Endothelial cell of umbilical vein (primary cell): ENCODE measurements around the gene HTRA3. TPM values are rescaled to one million over a fixed set of nuclear protein-coding genes. Genes with fewer than 3 reads are reported as not detected.

ENCODE experiments used
- BruUV-seq: library from RNA; stranded (reverse); fragments of 400-500 nt; replicated peaks from 2 replicates; lab custom pipeline; 2021; lab: Mats Ljungman, UMichigan
- CTCF ChIA-PET: fragments of 300-600, 350-600 bp; sonication (Branson Sonifier 250); formaldehyde crosslinking; loops from one replicate; lab custom pipeline; 2021; ENCODE audit warnings: antibody characterized with exemption, inconsistent platforms; lab: Charles Lee
- POLR2A ChIA-PET: fragments of 300-600, 350-600 bp; sonication (Branson Sonifier 250); formaldehyde crosslinking; loops from one replicate; lab custom pipeline; 2021; ENCODE audit warnings: antibody characterized with exemption, inconsistent platforms; lab: Charles Lee
- DNase-seq: peaks from one replicate; pipeline ENCODE4 v3.0.0-alpha.2; 2011; ENCODE audit warnings: low read depth, low spot score
- FAIRE-seq: peaks from 2 replicates; lab custom pipeline; 2011; peaks lifted over from hg19 to GRCh38; lab: Jason Lieb, UNC
- H2AFZ ChIP-seq: 2 replicates; pipeline ENCODE4 v1.6.0; 2012; ENCODE audit warnings: low read depth, low read length, control low read depth, inconsistent platforms
- H3K27ac ChIP-seq: 2 replicates; pipeline ENCODE4 v1.5.1; 2011; ENCODE audit warnings: low read depth, mild to moderate bottlenecking, control low read depth, low read length, moderate library complexity; ENCODE audit not compliant: insufficient read depth
- H3K27me3 ChIP-seq, 2 experiments: 2 replicates each; pipeline versions ENCODE4 v1.6.0 to v1.6.1; 2011; ENCODE audit warnings: low read length in 2 of 2, mixed read lengths in 1 of 2; ENCODE audit not compliant: control insufficient read depth in 2 of 2, insufficient read depth in 2 of 2
- H3K36me3 ChIP-seq, 2 experiments: 2 replicates in 1 of 2; 3 replicates in 1 of 2; pipeline ENCODE4 v1.5.1; 2011; ENCODE audit warnings: low read length in 2 of 2, mild to moderate bottlenecking in 1 of 2, moderate library complexity in 1 of 2; ENCODE audit not compliant: control insufficient read depth in 2 of 2, insufficient read depth in 2 of 2; ENCODE audit errors: extremely low read depth in 1 of 2
- H3K4me1 ChIP-seq: 3 replicates; pipeline ENCODE4 v1.5.1; 2011; ENCODE audit warnings: mild to moderate bottlenecking, low read length; ENCODE audit not compliant: control insufficient read depth, insufficient read depth; ENCODE audit errors: extremely low read depth
- H3K4me2 ChIP-seq: 2 replicates; pipeline ENCODE4 v1.6.1; 2011; ENCODE audit warnings: low read length, control low read depth, mixed read lengths; ENCODE audit not compliant: insufficient read depth
- H3K4me3 ChIP-seq, 3 experiments: fragments of 200-600 bp in 1 of 3; sonication (generic), shearing (Covaris generic) in 1 of 3; replicated peaks in 1 of 3; 2 replicates each; pipeline ENCODE4 v1.5.1; 2011 to 2016; ENCODE audit warnings: control low read depth in 3 of 3, low read length in 3 of 3, mild to moderate bottlenecking in 2 of 3, inconsistent platforms in 1 of 3, low read depth in 1 of 3, moderate library complexity in 1 of 3; ENCODE audit not compliant: insufficient read depth in 1 of 3
- H3K79me2 ChIP-seq: 2 replicates; pipeline ENCODE4 v1.6.0; 2012; ENCODE audit warnings: low read length, inconsistent platforms; ENCODE audit not compliant: control insufficient read depth, insufficient read depth
- H3K9ac ChIP-seq: replicated peaks from 2 replicates; pipeline ENCODE3; 2011; ENCODE audit warnings: low read length, control low read depth; ENCODE audit not compliant: insufficient read depth; ENCODE audit errors: extremely low read depth
- H3K9me1 ChIP-seq: replicated peaks from 3 replicates; pipeline ENCODE4 v1.6.0; 2011; ENCODE audit warnings: mild to moderate bottlenecking, low read length; ENCODE audit not compliant: control insufficient read depth, insufficient read depth; ENCODE audit errors: extremely low read depth
- H3K9me3 ChIP-seq: replicated peaks from 2 replicates; pipeline ENCODE4 v1.5.1; 2012; ENCODE audit warnings: low read length, inconsistent platforms; ENCODE audit not compliant: control insufficient read depth, insufficient read depth
- H4K20me1 ChIP-seq: replicated peaks from 2 replicates; pipeline ENCODE3; 2011; ENCODE audit warnings: mild to moderate bottlenecking, low read length; ENCODE audit not compliant: control insufficient read depth, insufficient read depth; ENCODE audit errors: extremely low read depth
- CTCF ChIP-seq, 2 donors: IDR thresholded peaks; 1 replicate in 1 of 2; 2 replicates in 1 of 2; pipeline ENCODE4 v1.5.1; 2011; ENCODE audit warnings: low read length in 2 of 2, mild to moderate bottlenecking in 2 of 2, moderate library complexity in 2 of 2, control low read depth in 1 of 2, inconsistent platforms in 1 of 2, low read depth in 1 of 2; ENCODE audit not compliant: insufficient read depth in 1 of 2; ENCODE audit errors: extremely low read depth in 1 of 2
- EZH2 ChIP-seq: IDR thresholded peaks from 2 replicates; pipeline ENCODE4 v1.6.1; 2012; ENCODE audit warnings: borderline replicate concordance, low read depth, mild to moderate bottlenecking, moderate library complexity, low read length, inconsistent platforms; ENCODE audit not compliant: severe bottlenecking
- FOS ChIP-seq: IDR thresholded peaks from 2 replicates; pipeline ENCODE4 v1.6.1; 2011; ENCODE audit warnings: mild to moderate bottlenecking, low read length, moderate library complexity, borderline replicate concordance; ENCODE audit not compliant: insufficient read depth
- GATA2 ChIP-seq: IDR thresholded peaks from 2 replicates; pipeline ENCODE4 v1.7.0; 2011; ENCODE audit warnings: low read depth, mild to moderate bottlenecking, moderate library complexity, mixed read lengths, low read length; ENCODE audit not compliant: insufficient read length, insufficient read depth
- JUN ChIP-seq: IDR thresholded peaks from 2 replicates; pipeline ENCODE4 v1.6.1; 2011; ENCODE audit warnings: borderline replicate concordance, low read depth; ENCODE audit not compliant: insufficient read length, insufficient read depth
- MYC ChIP-seq: IDR thresholded peaks from one replicate; pipeline ENCODE4 v1.6.1; 2011; ENCODE audit warnings: mild to moderate bottlenecking, low read depth, low read length
- POLR2A ChIP-seq: IDR thresholded peaks from 2 replicates; pipeline ENCODE4 v1.6.1; 2012; ENCODE audit warnings: low read depth, mild to moderate bottlenecking, control low read depth, low read length
- POLR2AphosphoS5 ChIP-seq: IDR thresholded peaks from 2 replicates; pipeline ENCODE4 v1.6.1; 2012; ENCODE audit warnings: low read depth, mild to moderate bottlenecking, control low read depth, low read length, moderate library complexity; ENCODE audit not compliant: insufficient read depth
- dilution Hi-C: fragments of 300-500 bp; cut with MboI; formaldehyde crosslinking; loops from one replicate; pipeline ENCODE4 v1.15.0; 2019; ENCODE audit warnings: low sequenced_read_pairs; ENCODE audit not compliant: extremely low pct_ligation_motif_present
- intact Hi-C: fragments of 100-400 bp; cut with micrococcal nuclease; formaldehyde crosslinking; loops from one replicate; pipeline ENCODE4 v1.10.0; 2022
- polyA plus RNA-seq, 4 experiments: library from polyadenylated mRNA; depleted of rRNA in 3 of 4; stranded (reverse) in 3 of 4; unstranded in 1 of 4; fragments of >200 nt; gene quantifications; 2 replicates each; pipeline versions ENCODE4 v1.2.1 to v1.2.3, GENCODE V29; 2011 to 2012; ENCODE audit warnings: missing spikeins in 1 of 4
- total RNA-seq: library from RNA; stranded (reverse); gene quantifications from 2 replicates; pipeline ENCODE4 v1.2.3, GENCODE V29; 2021

HTRA3 gene
- total and polyA plus RNA-seq, 2 donors (not counting 3 experiments of a cell fraction or from before 2014, with no cell fraction given) = 9.0 to 12.0 TPM

GRCh38 chr4:8342651-8343261 lies 73.2 kb downstream of the HTRA3 start:
- TF ChIP-seq JUN (no peak), GATA2 (no peak), EZH2 (no peak), POLR2A (no peak), MYC (no peak), CTCF (IDR thresholded peaks at IDR 0.05; ENCODE audit: extremely low read depth in 1 of 2, insufficient read depth in 1 of 2, low read depth in 1 of 2, low read length in 2 of 2) (peak in 1 of 2 donors; percentile 39), POLR2AphosphoS5 (no peak), FOS (no peak)
- intact Hi-C loops (loop anchor here (2.0 kb wide), 1 partner anchor 76 kb away; no protein-coding TSS in a partner anchor), dilution Hi-C loops (no loop called here)
- H3K79me2 ChIP-seq = no peaks in the 10 kb centered on the region
- FAIRE-seq = no peak
- no peaks in the 10 kb centered on the region for H3K4me1 ChIP-seq
- ChIA-PET CTCF (interaction anchor here (1.0 to 1.6 kb wide), 4 partner anchors 9 to 75 kb away, joined by 3 to 11 read pairs (median 4); no protein-coding TSS in a partner anchor), POLR2A (no interaction called here)
- no peaks in the 10 kb centered on the region for H3K36me3 ChIP-seq
- H3K9me3 ChIP-seq = no peaks in the 10 kb centered on the region
- no peaks in the 10 kb centered on the region for H4K20me1 ChIP-seq
- no TSS peak for BruUV-seq
- no peak overlapping the region for H3K9ac ChIP-seq
- no peak overlapping the region for H3K27ac ChIP-seq
- no peak for DNase-seq
- H3K27me3 ChIP-seq = peaks cover 3 to 7% of the 10 kb centered on the region in 2 experiments
- no peak overlapping the region for H2AFZ ChIP-seq
- no peaks in the 10 kb centered on the region for H3K9me1 ChIP-seq
- no peak overlapping the region for H3K4me3 ChIP-seq
- H3K4me2 ChIP-seq = no peak overlapping the region
